ENCODE data around the gene KCMF1.

KCMF1 gene

DNA sequence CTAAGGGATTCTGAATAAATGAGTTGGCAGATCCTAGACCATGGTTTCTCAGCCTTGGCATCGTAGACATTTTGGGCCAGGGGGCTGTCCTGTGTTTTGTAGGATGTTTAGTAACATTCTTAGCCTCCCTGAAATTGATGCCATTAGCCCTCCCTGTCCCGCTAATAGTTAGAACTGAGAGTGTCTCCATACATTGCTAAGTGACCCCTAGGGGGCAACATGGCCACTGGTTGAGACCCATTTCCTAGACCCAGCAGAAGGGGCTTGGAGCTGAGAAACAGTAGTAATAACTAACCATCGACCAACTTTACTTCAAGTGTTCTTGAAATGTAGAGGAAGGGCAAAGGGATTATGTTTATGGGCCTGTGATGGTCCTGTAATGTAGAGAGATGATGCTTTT lies 40.8 kb downstream of the KCMF1 start:
- TF ChIP-seq, protein P1, sequence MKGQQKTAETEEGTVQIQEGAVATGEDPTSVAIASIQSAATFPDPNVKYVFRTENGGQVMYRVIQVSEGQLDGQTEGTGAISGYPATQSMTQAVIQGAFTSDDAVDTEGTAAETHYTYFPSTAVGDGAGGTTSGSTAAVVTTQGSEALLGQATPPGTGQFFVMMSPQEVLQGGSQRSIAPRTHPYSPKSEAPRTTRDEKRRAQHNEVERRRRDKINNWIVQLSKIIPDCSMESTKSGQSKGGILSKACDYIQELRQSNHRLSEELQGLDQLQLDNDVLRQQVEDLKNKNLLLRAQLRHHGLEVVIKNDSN (IDR thresholded peaks at IDR 0.05): no peak
- TF ChIP-seq CEBPB (IDR thresholded peaks at IDR 0.05) (no peak), MAX (IDR thresholded peaks at IDR 0.05) (no peak)

DNA sequence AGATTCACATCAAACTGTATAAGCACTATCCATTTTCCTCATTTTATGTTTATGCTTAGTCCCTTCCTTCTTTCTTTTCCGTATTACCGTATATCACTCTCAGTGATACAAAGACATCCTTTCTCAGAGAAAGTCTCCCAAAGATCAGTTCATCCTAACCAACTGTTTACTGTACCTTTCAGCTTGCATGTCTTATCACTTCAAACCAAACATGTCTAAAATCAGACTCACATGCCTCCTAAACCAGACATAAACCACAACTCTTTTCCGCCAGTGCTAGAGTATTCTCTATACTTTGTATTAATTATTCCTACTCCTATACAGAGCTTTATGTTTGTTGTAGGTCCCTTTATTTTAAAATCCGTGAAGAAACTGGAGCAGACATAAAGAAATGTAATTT lies 41.5 kb downstream of the KCMF1 start:
- TF ChIP-seq CREB1 (IDR thresholded peaks at IDR 0.05; ENCODE audit: low read depth): no peak
- TF ChIP-seq ZBTB7A (IDR thresholded peaks at IDR 0.05; ENCODE audit: low read depth): no peak
- no peak for TF ChIP-seq EP300 (IDR thresholded peaks at IDR 0.05; ENCODE audit: borderline replicate concordance)
- TF ChIP-seq, protein P1 (IDR thresholded peaks at IDR 0.05): no peak
- TF ChIP-seq, protein P2, sequence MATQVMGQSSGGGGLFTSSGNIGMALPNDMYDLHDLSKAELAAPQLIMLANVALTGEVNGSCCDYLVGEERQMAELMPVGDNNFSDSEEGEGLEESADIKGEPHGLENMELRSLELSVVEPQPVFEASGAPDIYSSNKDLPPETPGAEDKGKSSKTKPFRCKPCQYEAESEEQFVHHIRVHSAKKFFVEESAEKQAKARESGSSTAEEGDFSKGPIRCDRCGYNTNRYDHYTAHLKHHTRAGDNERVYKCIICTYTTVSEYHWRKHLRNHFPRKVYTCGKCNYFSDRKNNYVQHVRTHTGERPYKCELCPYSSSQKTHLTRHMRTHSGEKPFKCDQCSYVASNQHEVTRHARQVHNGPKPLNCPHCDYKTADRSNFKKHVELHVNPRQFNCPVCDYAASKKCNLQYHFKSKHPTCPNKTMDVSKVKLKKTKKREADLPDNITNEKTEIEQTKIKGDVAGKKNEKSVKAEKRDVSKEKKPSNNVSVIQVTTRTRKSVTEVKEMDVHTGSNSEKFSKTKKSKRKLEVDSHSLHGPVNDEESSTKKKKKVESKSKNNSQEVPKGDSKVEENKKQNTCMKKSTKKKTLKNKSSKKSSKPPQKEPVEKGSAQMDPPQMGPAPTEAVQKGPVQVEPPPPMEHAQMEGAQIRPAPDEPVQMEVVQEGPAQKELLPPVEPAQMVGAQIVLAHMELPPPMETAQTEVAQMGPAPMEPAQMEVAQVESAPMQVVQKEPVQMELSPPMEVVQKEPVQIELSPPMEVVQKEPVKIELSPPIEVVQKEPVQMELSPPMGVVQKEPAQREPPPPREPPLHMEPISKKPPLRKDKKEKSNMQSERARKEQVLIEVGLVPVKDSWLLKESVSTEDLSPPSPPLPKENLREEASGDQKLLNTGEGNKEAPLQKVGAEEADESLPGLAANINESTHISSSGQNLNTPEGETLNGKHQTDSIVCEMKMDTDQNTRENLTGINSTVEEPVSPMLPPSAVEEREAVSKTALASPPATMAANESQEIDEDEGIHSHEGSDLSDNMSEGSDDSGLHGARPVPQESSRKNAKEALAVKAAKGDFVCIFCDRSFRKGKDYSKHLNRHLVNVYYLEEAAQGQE (IDR thresholded peaks at IDR 0.05; ENCODE audit: low read depth): no peak
- no peak for TF ChIP-seq CEBPB (IDR thresholded peaks at IDR 0.05)
- TF ChIP-seq NFIC (IDR thresholded peaks at IDR 0.05): no peak
- no peak for TF ChIP-seq TEAD4 (IDR thresholded peaks at IDR 0.05)
- no peak for TF ChIP-seq RAD21 (IDR thresholded peaks at IDR 0.05; ENCODE audit: low read depth)
- TF ChIP-seq TAF1 (IDR thresholded peaks at IDR 0.05; ENCODE audit: low read depth): no peak
- TF ChIP-seq MAX (IDR thresholded peaks at IDR 0.05): no peak
- TF ChIP-seq EGR1 (IDR thresholded peaks at IDR 0.05): no peak
- no peak for TF ChIP-seq YY1 (IDR thresholded peaks at IDR 0.05; ENCODE audit: low read depth)
- no peak for TF ChIP-seq TCF12 (IDR thresholded peaks at IDR 0.05; ENCODE audit: low read depth)
- no peak for TF ChIP-seq FOXM1 (IDR thresholded peaks at IDR 0.05; ENCODE audit: borderline replicate concordance, low read depth)

DNA sequence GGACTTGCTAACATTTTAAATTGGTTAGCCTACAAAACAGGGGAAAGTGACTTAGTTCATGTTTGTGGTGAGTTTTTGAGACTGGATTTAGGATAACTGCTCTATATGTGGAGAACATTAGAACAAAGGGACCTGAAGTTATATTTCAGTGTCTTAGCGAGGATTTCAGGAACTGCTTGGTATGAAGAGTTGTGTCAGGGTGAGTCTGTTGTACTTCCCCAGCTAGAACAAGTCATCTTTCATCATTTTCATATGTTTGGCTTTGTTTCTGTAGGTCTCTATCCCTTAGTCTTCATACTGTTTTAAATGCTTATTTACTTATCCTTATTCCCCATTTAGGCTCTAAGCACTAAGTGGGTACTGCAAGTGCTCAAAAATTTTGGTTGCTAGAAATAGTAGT lies 41.9 kb downstream of the KCMF1 start:
- TF ChIP-seq, protein P2 (IDR thresholded peaks at IDR 0.05; ENCODE audit: low read depth): no peak

- TF ChIP-seq FOXM1 (IDR thresholded peaks at IDR 0.05; ENCODE audit: borderline replicate concordance, low read depth): no peak
- TF ChIP-seq MAX (IDR thresholded peaks at IDR 0.05): no peak
- no peak for TF ChIP-seq TCF12 (IDR thresholded peaks at IDR 0.05; ENCODE audit: low read depth)
- TF ChIP-seq, protein P1 (IDR thresholded peaks at IDR 0.05): no peak
- TF ChIP-seq, protein P2 (IDR thresholded peaks at IDR 0.05; ENCODE audit: low read depth): no peak
- no peak for TF ChIP-seq NFIC (IDR thresholded peaks at IDR 0.05)
- TF ChIP-seq YY1 (IDR thresholded peaks at IDR 0.05; ENCODE audit: low read depth): no peak
Measured at GRCh38 chr2:85015653-85016360, 44.8 kb downstream of the KCMF1 start.

DNA sequence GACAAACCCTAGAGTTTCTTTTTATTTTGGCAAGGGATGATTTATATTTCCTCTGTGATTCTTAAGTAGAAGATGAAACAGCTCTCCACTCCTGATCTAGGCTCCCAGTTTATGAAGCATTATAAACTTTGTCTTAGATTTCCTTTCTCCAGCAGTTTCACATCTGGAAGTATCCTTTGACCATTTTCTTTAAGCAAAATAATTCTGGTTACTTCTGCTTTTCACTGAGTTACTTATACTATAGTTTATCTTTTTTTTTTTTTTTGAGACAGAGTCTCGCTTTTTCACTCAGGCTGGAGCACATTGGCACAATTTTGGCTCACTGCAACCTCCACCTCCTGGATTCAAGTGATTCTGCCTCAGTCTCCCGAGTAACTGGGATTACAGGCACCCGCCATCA lies 45.5 kb downstream of the KCMF1 start:
- no peak for TF ChIP-seq CREB1 (IDR thresholded peaks at IDR 0.05; ENCODE audit: low read depth)
